ENCODE data around the gene GALR3. TPM values are rescaled to one million over a fixed set of nuclear protein-coding genes. Genes with fewer than 3 reads are reported as not detected.

Gene GALR3
- total and polyA plus RNA-seq, 9 donors, result not detected

DNA sequence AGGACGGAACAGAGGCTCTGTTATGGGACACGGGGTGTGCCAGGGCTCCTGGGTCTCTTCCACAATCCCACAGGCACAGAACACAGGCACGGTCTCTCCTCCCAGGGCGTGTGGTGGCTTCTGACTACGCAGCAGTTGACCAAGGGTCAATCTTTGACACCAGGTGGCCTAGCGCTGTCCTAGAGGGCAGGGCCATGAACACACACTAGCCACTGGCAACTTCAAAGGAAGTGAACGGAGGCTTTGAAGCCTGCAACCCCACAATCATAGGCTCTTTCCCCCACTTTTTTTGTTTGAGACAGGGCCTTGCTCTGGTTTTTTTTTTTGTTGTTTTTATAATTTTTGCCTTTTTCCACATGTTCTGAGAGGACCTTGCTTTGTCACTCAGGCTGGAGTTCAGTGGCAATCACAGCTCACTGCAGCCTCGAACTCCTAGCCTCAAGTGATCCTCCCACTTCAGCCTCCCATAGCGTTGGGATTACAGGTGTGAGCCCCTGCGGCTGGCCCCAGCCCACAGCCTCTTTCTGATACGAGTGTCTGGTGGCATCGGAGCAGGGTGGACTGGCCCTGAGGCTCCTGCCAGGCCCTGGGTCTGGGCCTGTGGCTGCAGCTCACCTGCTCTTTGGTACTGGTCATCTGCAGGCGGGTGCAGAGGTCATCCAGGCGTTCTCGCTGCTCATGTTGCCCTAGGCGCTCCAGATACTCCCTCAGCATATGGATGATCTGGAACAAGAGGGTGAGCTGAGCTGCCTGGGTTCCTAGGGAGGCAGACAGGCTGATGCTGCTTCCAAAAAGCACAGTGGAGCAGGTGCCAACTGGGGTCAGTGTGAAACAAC is 9.1 kb downstream of the GALR3 start:
- Histone ChIP-seq H3K27ac (no peak overlapping the region), H3K27me3 (no peaks in the 10 kb centered on the region), H3K4me1 (ENCODE audit: insufficient read depth) (no peaks in the 10 kb centered on the region), H3K9me3 (no peaks in the 10 kb centered on the region), H3K36me3 (no peaks in the 10 kb centered on the region), H3K4me3 (no peak overlapping the region)
- intact Hi-C loops (cut with DNase I), result no loop called here
- 89 to 92% (median 90%) methylated on average over 14 to 16 of the region's 16 CpGs for WGBS, 3 donors
- DNase-seq, result no peak
- no peak for TF ChIP-seq POLR2A (IDR thresholded peaks at IDR 0.05)
- TF ChIP-seq EP300 (IDR thresholded peaks at IDR 0.05), result no peak
- TF ChIP-seq CTCF (IDR thresholded peaks at IDR 0.05), result no peak

DNA sequence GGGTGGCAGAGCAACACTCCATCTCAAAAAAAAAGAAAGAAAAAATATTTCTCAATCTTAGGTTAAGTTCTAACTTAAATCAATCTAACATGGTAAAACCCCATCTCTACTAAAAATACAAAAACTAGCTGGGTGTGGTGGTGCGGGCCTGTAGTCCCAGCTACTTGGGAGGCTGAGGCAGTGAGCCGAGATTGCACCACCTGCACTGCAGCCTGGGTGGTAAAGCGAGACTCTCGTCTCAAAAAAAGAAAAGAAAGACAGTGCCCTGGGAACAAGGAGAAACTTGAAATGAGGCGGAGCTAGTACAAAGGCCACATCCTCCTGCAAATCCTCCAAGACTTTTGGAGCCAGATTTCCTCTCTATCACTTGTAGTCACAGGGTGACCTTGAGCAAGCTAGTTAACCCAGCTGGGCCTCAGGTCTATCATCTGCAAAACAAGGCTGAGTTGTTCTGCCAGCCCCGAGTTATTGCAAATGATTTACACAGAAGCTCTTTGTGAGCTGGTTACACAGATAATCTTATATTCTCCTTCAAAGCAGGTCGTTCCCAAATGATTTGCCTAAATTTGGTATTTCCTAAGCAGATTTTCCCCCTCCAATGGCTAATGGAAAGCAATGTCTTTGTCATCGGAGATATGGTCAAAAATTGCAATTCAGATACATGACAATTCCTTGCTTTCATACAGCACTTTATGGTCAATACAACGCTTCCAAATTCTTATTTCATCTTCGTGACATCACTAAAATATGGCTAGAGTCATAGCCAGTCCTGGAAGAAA is 19.0 kb downstream of the GALR3 start:
- H3K4me1 ChIP-seq (ENCODE audit: insufficient read depth), result peaks cover 6% of the 10 kb centered on the region
- intact Hi-C loops (cut with DNase I), result loop anchor here in 1 of 4 donors (10.0 kb wide), 1 partner anchor 363 kb away; the partner anchor contains the start of gene MAFF
- no peaks in the 10 kb centered on the region for H3K27me3 ChIP-seq
- DNase-seq, result peak in 3 of 5 donors; percentile 48 to 59 (median 53)
- no peak overlapping the region for H3K4me3 ChIP-seq
- H3K9me3 ChIP-seq, result no peaks in the 10 kb centered on the region
- peak overlapping the region in 1 of 2 donors; percentile 40 for H3K27ac ChIP-seq
- TF ChIP-seq CTCF (IDR thresholded peaks at IDR 0.05) (no peak), POLR2A (IDR thresholded peaks at IDR 0.05) (no peak), EP300 (IDR thresholded peaks at IDR 0.05) (no peak)
- no peaks in the 10 kb centered on the region for H3K36me3 ChIP-seq
- 17 to 45% (median 27%) methylated on average over 10 of the region's 10 CpGs for WGBS, 3 donors

DNA sequence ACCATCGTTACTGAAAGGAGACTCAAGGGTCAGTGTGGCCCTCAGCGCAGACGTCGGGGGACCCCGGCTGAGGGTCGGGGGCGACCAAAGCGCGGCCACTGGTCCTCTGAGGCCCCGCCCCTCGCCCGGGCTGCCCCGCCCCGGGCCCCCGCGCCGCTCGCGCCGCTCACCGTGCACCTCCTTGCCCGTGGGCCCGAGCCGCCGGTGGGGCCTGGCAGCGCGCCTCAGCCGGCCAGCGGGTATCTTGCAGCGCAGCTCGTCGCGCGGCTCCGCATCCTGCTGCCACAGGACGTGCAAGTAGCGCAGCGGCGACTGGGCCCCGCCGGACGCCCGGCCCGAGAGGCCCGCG is 20.5 kb downstream of the GALR3 start:
- H3K36me3 ChIP-seq, result no peaks in the 10 kb centered on the region
- peaks cover 6% of the 10 kb centered on the region for H3K4me1 ChIP-seq (ENCODE audit: insufficient read depth)
- peak overlapping the region; percentile 80 for H3K4me3 ChIP-seq
- peak; percentile 53 to 77 (median 67) for DNase-seq
- H3K27ac ChIP-seq, result peak overlapping the region; percentile 25 to 87
- H3K9me3 ChIP-seq, result no peaks in the 10 kb centered on the region
- TF ChIP-seq CTCF (IDR thresholded peaks at IDR 0.05) (no peak), POLR2A (IDR thresholded peaks at IDR 0.05) (no peak), EP300 (IDR thresholded peaks at IDR 0.05) (no peak)
- 0 to 1% (median 0%) methylated on average over 27 to 46 of the region's 46 CpGs for WGBS, 3 donors
- intact Hi-C loops (cut with DNase I), result loop anchor here in 1 of 4 donors (10.0 kb wide), 1 partner anchor 361 kb away; the partner anchor contains the start of gene MAFF
- no peaks in the 10 kb centered on the region for H3K27me3 ChIP-seq

- no peaks in the 10 kb centered on the region for H3K36me3 ChIP-seq
- no peaks in the 10 kb centered on the region for H3K27me3 ChIP-seq
- H3K4me1 ChIP-seq (ENCODE audit: insufficient read depth), result peaks cover 7% of the 10 kb centered on the region
- no peak for DNase-seq
- no peak for TF ChIP-seq EP300 (IDR thresholded peaks at IDR 0.05)
- TF ChIP-seq CTCF (IDR thresholded peaks at IDR 0.05), result no peak
- no peak for TF ChIP-seq POLR2A (IDR thresholded peaks at IDR 0.05)
- intact Hi-C loops (cut with DNase I), result loop anchor here in 1 of 4 donors (10.0 kb wide), 1 partner anchor 360 kb away; the partner anchor contains the start of gene MAFF
- WGBS, 3 donors, result 83 to 89% (median 87%) methylated on average over 6 of the region's 6 CpGs
- H3K27ac ChIP-seq, result peak overlapping the region in 1 of 2 donors; percentile 87
- no peaks in the 10 kb centered on the region for H3K9me3 ChIP-seq
- H3K4me3 ChIP-seq, result peak overlapping the region; percentile 80
Measured at GRCh38 chr22:37844904-37845329, 21.7 kb downstream of the GALR3 start.
